GM12878 (cell line): ENCODE measurements around the gene HHIP. TPM values are rescaled to one million over a fixed set of nuclear protein-coding genes. Genes with fewer than 3 reads are reported as not detected.

Experiments used
- ASH2L ChIP-seq: fragments of 300-600, 200-600 bp; sonication (generic); IDR thresholded peaks from 2 replicates; pipeline ENCODE4 v1.6.1; 2017; ENCODE audit warnings: low read depth, mild to moderate bottlenecking, borderline replicate concordance
- CTCF ChIP-seq, 3 experiments: IDR thresholded peaks in 2 of 3; conservative IDR thresholded peaks in 1 of 3; 2 replicates each; pipeline ENCODE4 v1.5.1; 2011; ENCODE audit warnings: low read depth in 3 of 3, low read length in 3 of 3, mild to moderate bottlenecking in 3 of 3, control low read depth in 2 of 3, moderate library complexity in 2 of 3, inconsistent platforms in 1 of 3, mixed read lengths in 1 of 3; ENCODE audit not compliant: control insufficient read depth in 2 of 3, insufficient read depth in 1 of 3; ENCODE audit errors: extremely low read depth in 1 of 3
- DPF2 ChIP-seq: fragments of 450-650 bp; IDR thresholded peaks from 2 replicates; pipeline ENCODE4 v1.6.1; 2017; ENCODE audit warnings: mild to moderate bottlenecking
- EGR1 ChIP-seq, 2 experiments: IDR thresholded peaks; 1 replicate in 1 of 2; 2 replicates in 1 of 2; pipeline ENCODE4 v1.6.1; 2011 to 2012; ENCODE audit warnings: low read depth in 2 of 2, low read length in 2 of 2, borderline replicate concordance in 1 of 2, mild to moderate bottlenecking in 1 of 2, moderate library complexity in 1 of 2
- GATAD2B ChIP-seq: fragments of 450-650 bp; conservative IDR thresholded peaks from 2 replicates; pipeline ENCODE4 v1.6.1; 2017; ENCODE audit warnings: low read depth, mild to moderate bottlenecking, moderate library complexity
- NFIC ChIP-seq: IDR thresholded peaks from 2 replicates; pipeline ENCODE4 v1.6.1; 2012; ENCODE audit warnings: low read depth, mild to moderate bottlenecking, inconsistent platforms, low read length, moderate library complexity
- NR2F1 ChIP-seq: fragments of 450-650 bp; conservative IDR thresholded peaks from 2 replicates; pipeline ENCODE4 v1.6.1; 2017; ENCODE audit warnings: mild to moderate bottlenecking
- SIN3A ChIP-seq: IDR thresholded peaks from 2 replicates; pipeline ENCODE4 v1.6.1; 2012; ENCODE audit warnings: low read depth, low read length, improper control_type of control experiment
- STAT3 ChIP-seq: IDR thresholded peaks from 2 replicates; pipeline ENCODE4 v1.6.1; 2011; ENCODE audit warnings: low read depth, low read length, improper control_type of control experiment
- ZBTB40 ChIP-seq: fragments of 450-650 bp; IDR thresholded peaks from 2 replicates; pipeline ENCODE4 v1.6.1; 2016; ENCODE audit warnings: mild to moderate bottlenecking, moderate library complexity, borderline replicate concordance
- ZZZ3 ChIP-seq: IDR thresholded peaks from 2 replicates; pipeline ENCODE4 v1.6.1; 2011; ENCODE audit warnings: low read depth; ENCODE audit not compliant: control insufficient read depth, insufficient read length
- polyA plus RNA-seq, 11 experiments: library from polyadenylated mRNA; depleted of rRNA in 4 of 11; unstranded in 6 of 11; stranded (reverse) in 5 of 11; fragments of >200 nt; fragmentation: Nextera tagmentation in 4 of 11; fragmentation: Illumina TruSeq in 1 of 11; extraction: Ambion mirVana in 4 of 11; extraction: Trizol in 1 of 11; gene quantifications; 1 replicate in 1 of 11; 2 replicates in 10 of 11; pipeline versions ENCODE4 v1.2.1 to v1.2.3, GENCODE V29; 2011 to 2016; ENCODE audit warnings: inconsistent platforms in 2 of 11, missing spikeins in 2 of 11, low read depth in 1 of 11
- total RNA-seq, 4 experiments: library from RNA; depleted of rRNA in 3 of 4; stranded (reverse); fragments of >200 nt in 3 of 4; fragmentation: Illumina TruSeq in 1 of 4; extraction: Trizol in 1 of 4; gene quantifications; 2 replicates each; pipeline versions ENCODE4 v1.2.1 to v1.2.3, GENCODE V29; 2013 to 2021

Gene HHIP
- total and polyA plus RNA-seq, 10 of the 15 experiments (the other 5 are each of a cell fraction or from before 2014, with no cell fraction given): 0.06 to 0.56 (median 0.24) TPM; not detected in 1

DNA sequence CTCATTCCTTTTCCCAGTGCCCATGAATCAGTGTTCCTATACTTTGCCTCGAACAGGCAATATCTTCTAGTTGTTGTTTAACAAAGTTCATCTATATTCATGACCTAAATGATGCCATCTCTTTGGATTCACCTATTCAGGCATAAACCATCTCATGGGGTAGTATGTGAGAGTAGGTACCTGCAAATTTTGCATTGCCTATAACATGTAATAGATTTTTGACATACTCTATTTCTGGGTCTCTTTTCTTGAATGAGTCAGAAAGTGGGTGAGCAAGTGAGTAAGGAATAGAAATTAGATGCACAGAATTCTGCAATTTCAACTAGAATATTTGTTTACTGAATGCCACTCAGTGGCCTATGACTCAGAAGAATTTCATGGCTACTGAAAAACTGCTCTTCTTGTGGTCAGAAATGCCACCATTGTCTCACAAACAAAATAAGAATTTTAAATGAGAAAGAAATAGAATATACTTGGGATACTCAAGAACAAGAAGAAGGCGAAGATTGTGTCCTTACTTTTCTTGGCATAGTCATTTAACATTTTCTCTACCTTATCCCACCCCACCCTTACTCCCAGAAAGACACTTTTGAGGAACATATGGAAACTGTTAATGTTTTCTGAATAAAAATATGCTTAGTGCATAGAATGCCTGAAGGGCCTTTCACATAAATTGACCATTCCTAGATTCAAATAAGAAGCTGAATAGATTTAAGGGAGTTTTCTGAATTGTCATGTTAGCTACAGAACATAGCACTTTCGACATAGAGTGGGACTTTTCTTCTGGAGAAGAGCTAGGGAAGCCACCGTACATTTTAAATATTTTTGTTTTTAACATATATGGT lies 86.8 kb downstream of the HHIP start (continued):
- no peak for TF ChIP-seq ZBTB40
- TF ChIP-seq NFIC: no peak
- TF ChIP-seq STAT3: no peak
- no peak for TF ChIP-seq GATAD2B
- no peak for TF ChIP-seq DPF2
- no peak for TF ChIP-seq NR2F1
- no peak for TF ChIP-seq CTCF (IDR thresholded peaks at IDR 0.05 in 2 of 3, conservative IDR thresholded peaks at IDR 0.05 in 1 of 3; ENCODE audit: control insufficient read depth in 2 of 3, extremely low read depth in 1 of 3, insufficient read depth in 1 of 3, low read depth in 3 of 3, low read length in 3 of 3)
- no peak for TF ChIP-seq ASH2L
- no peak for TF ChIP-seq SIN3A
- TF ChIP-seq ZZZ3: no peak
- TF ChIP-seq EGR1 (IDR thresholded peaks at IDR 0.05; ENCODE audit: borderline replicate concordance in 1 of 2, low read depth in 2 of 2, low read length in 2 of 2): no peak
